GM18505 (cell line): Measurements from ENCODE around the gene FYB2.

Experiments used
- ATAC-seq: cut with Tn5 transposase; IDR thresholded peaks from one replicate; pipeline ENCODE4 v1.9.1; 2021; ENCODE audit not compliant: unreplicated experiment
- POLR2A ChIP-seq: IDR thresholded peaks from 4 replicates; pipeline ENCODE4 v1.6.1; 2011; ENCODE audit warnings: borderline replicate concordance; ENCODE audit not compliant: insufficient read depth, insufficient read length; ENCODE audit errors: extremely low read depth

FYB2 gene

GRCh38 chr1:56771717-56772116, 47.5 kb downstream of the FYB2 start:
- no peak for TF ChIP-seq POLR2A

GRCh38 chr1:56758794-56759193, 60.4 kb downstream of the FYB2 start:
- TF ChIP-seq POLR2A: no peak
- ATAC-seq: no peak

More at GRCh38 chr1:56771717-56772116, 47.5 kb downstream of the FYB2 start:
- no peak for ATAC-seq

GRCh38 chr1:56758135-56758534, 61.1 kb downstream of the FYB2 start:
- ATAC-seq: no peak
- no peak for TF ChIP-seq POLR2A

- TF ChIP-seq POLR2A: no peak
- no peak for ATAC-seq
These were observed 63.3 kb downstream of the FYB2 start for GRCh38 chr1:56755911-56756310.

- no peak for TF ChIP-seq POLR2A
These were observed 64.3 kb downstream of the FYB2 start for GRCh38 chr1:56754708-56755479.

GRCh38 chr1:56745231-56745630, 74.0 kb downstream of the FYB2 start:
- no peak for ATAC-seq
- no peak for TF ChIP-seq POLR2A

More at GRCh38 chr1:56754708-56755479, 64.3 kb downstream of the FYB2 start:
- ATAC-seq: no peak

GRCh38 chr1:56728964-56729363, 90.2 kb downstream of the FYB2 start:
- no peak for TF ChIP-seq POLR2A
- ATAC-seq: no peak

- ATAC-seq: no peak
- no peak for TF ChIP-seq POLR2A
These were observed 92.5 kb downstream of the FYB2 start for GRCh38 chr1:56726706-56727105.

GRCh38 chr1:56719171-56719570, 100.0 kb downstream of the FYB2 start:
- ATAC-seq: no peak

GRCh38 chr1:56715156-56715555, 104.0 kb downstream of the FYB2 start:
- no peak for TF ChIP-seq POLR2A
- ATAC-seq: no peak

More at GRCh38 chr1:56719171-56719570, 100.0 kb downstream of the FYB2 start:
- no peak for TF ChIP-seq POLR2A

GRCh38 chr1:56713112-56713511, 106.1 kb downstream of the FYB2 start:
- ATAC-seq: no peak
- no peak for TF ChIP-seq POLR2A

GRCh38 chr1:56712150-56712549, 107.1 kb downstream of the FYB2 start:
- TF ChIP-seq POLR2A: no peak

GRCh38 chr1:56710646-56711045, 108.6 kb downstream of the FYB2 start:
- no peak for ATAC-seq
- TF ChIP-seq POLR2A: no peak

More at GRCh38 chr1:56712150-56712549, 107.1 kb downstream of the FYB2 start:
- no peak for ATAC-seq

- no peak for ATAC-seq
- no peak for TF ChIP-seq POLR2A
These were observed 109.2 kb downstream of the FYB2 start for GRCh38 chr1:56709995-56710394.
